K562 treated with DMSO at 1 percent for 12 hours (cell line): ENCODE results near the gene MCHR1. TPM values are rescaled to one million over a fixed set of nuclear protein-coding genes. Genes with fewer than 3 reads are reported as not detected.

Experiments used
- total RNA-seq: library from RNA; unstranded; fragments of 300-600 nt; gene quantifications from 2 replicates; pipeline ENCODE4 v1.2.3, GENCODE V29; 2022; ENCODE audit not compliant: insufficient read depth

Gene MCHR1, protein sequence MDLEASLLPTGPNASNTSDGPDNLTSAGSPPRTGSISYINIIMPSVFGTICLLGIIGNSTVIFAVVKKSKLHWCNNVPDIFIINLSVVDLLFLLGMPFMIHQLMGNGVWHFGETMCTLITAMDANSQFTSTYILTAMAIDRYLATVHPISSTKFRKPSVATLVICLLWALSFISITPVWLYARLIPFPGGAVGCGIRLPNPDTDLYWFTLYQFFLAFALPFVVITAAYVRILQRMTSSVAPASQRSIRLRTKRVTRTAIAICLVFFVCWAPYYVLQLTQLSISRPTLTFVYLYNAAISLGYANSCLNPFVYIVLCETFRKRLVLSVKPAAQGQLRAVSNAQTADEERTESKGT
- not detected in 2 replicates for total RNA-seq

DNA sequence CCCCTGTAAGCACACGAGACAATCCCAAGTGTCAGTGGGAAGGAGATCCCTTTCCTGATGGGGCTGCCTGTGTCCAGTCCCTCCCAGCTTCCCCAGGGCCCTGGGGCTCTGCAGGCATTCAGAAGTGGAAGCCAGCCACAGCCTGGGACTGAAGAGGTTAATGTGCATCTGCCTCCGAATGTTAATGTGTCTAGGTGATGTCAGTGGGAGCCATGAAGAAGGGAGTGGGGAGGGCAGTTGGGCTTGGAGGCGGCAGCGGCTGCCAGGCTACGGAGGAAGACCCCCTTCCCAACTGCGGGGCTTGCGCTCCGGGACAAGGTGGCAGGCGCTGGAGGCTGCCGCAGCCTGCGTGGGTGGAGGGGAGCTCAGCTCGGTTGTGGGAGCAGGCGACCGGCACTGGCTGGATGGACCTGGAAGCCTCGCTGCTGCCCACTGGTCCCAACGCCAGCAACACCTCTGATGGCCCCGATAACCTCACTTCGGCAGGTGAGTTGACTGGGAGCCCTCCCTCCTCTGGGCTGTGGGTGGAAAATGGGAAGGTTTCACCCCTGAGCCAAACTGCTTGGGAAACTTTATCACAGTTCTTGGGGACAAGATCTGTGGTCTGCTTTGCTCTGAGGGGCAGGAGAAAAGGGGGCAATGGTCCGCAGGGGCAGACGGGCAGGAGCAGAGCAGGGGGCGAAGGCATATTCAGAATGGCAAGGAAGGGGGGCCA, at the start of gene MCHR1:
MCHR1 (plus strand) TSS at position 236 of the 715 bp plus-strand sequence; CDS start at position 405, 169 bp downstream.

DNA sequence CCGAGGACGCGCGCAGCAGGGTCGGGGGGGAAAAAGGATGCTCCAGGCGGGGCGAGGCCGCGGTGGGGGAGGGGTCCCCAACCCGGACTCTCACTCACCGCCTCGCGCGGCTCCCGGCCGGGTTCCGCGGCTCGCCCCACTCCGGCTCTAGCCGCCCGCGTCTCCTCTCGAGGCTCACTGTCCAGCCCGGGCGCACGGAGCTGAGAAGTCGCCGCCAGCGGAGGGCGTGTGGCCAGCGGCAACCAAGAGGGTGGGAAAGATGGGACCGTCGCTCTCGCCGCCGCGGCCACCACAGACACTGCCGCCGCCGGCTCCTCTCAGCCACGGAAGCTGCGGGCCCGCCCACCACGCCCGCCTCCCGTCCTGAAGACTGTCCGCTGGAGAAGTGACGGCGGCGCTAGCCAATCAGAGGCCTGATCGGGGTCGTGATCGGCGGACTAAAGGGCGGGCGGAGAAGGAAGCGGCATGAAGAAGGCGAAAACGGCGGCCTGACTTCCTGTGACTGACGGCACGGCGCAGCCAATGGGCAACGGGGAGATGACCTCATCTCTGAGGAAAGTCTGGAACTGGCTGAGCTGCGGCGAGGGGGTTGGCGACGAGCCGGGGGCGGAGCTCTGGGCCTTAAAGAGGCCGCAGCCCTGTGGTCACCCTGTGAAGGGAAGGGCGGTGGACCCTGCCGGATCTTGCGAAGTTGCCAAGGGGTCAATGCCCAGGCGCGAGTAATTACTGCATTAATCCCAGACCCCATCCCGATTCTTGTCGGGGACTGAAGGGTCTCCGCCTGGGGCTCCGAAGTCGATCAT, 42.7 kb upstream of the MCHR1 start, which contains the start of gene MRTFA:
MRTFA (minus strand) TSS at position 340 of the 803 bp plus-strand sequence.

Other genes with a start within 250 kb of the MCHR1 start
- gene MRTFA, start 42.8 kb upstream of the MCHR1 start, total RNA-seq: 12.0 and 24.3 TPM in 2 replicates
- 15.0 and 30.9 TPM in 2 replicates for gene SLC25A17, start 139.9 kb downstream of the MCHR1 start, total RNA-seq
- 166 and 236 TPM in 2 replicates for gene ST13, start 177.2 kb downstream of the MCHR1 start, total RNA-seq
- 4.7 and 6.8 TPM in 2 replicates for gene XPNPEP3, start 177.7 kb downstream of the MCHR1 start, total RNA-seq
- gene DNAJB7, start 182.6 kb downstream of the MCHR1 start, total RNA-seq: not detected in 2 replicates